Glutamatergic neuron (in vitro differentiated cells): Measurements from ENCODE around the gene KLHL22. TPM values are rescaled to one million over a fixed set of nuclear protein-coding genes. Genes with fewer than 3 reads are reported as not detected.

ENCODE experiments used
- DNase-seq: peaks from one replicate; pipeline ENCODE4 v3.0.0; 2022
- H3K27ac Mint-ChIP-seq: one replicate; pipeline ENCODE4 v1.8.0; 2020; ENCODE audit warnings: mild to moderate bottlenecking, mixed read lengths, inconsistent platforms; ENCODE audit not compliant: unreplicated experiment
- H3K27me3 Mint-ChIP-seq: one replicate; pipeline ENCODE4 v1.8.0; 2020; ENCODE audit warnings: mild to moderate bottlenecking, moderate library complexity, mixed read lengths, inconsistent platforms; ENCODE audit not compliant: unreplicated experiment
- H3K36me3 Mint-ChIP-seq: one replicate; pipeline ENCODE4 v1.8.0; 2020; ENCODE audit warnings: mild to moderate bottlenecking, mixed read lengths, inconsistent platforms; ENCODE audit not compliant: unreplicated experiment
- H3K4me1 Mint-ChIP-seq: one replicate; pipeline ENCODE4 v1.8.0; 2020; ENCODE audit warnings: mild to moderate bottlenecking, low read depth, mixed read lengths, inconsistent platforms; ENCODE audit not compliant: unreplicated experiment
- H3K4me3 Mint-ChIP-seq: one replicate; pipeline ENCODE4 v1.8.0; 2020; ENCODE audit warnings: mild to moderate bottlenecking, mixed read lengths, inconsistent platforms; ENCODE audit not compliant: unreplicated experiment
- H3K9me3 Mint-ChIP-seq: one replicate; pipeline ENCODE4 v1.8.0; 2020; ENCODE audit warnings: mild to moderate bottlenecking, moderate library complexity, mixed read lengths, inconsistent platforms; ENCODE audit not compliant: unreplicated experiment
- total RNA-seq: library from RNA; stranded (reverse); fragmentation: NEBNext Ultra II Directional; extraction: Animal tissue kit (Norgen Biotek cat#: 25700); gene quantifications from one replicate; pipeline ENCODE4 v1.2.1, GENCODE V29; 2021; ENCODE audit not compliant: unreplicated experiment
- TF ChIP-seq, protein P1 (sequence below): fragments of 200-600 bp; sonication (generic); IDR thresholded peaks from one replicate; pipeline ENCODE4 v1.5.0; 2021; ENCODE audit not compliant: partially characterized antibody, unreplicated experiment

KLHL22 gene
- total RNA-seq, 1 donor from 2014 or later: 20.2 TPM

DNA sequence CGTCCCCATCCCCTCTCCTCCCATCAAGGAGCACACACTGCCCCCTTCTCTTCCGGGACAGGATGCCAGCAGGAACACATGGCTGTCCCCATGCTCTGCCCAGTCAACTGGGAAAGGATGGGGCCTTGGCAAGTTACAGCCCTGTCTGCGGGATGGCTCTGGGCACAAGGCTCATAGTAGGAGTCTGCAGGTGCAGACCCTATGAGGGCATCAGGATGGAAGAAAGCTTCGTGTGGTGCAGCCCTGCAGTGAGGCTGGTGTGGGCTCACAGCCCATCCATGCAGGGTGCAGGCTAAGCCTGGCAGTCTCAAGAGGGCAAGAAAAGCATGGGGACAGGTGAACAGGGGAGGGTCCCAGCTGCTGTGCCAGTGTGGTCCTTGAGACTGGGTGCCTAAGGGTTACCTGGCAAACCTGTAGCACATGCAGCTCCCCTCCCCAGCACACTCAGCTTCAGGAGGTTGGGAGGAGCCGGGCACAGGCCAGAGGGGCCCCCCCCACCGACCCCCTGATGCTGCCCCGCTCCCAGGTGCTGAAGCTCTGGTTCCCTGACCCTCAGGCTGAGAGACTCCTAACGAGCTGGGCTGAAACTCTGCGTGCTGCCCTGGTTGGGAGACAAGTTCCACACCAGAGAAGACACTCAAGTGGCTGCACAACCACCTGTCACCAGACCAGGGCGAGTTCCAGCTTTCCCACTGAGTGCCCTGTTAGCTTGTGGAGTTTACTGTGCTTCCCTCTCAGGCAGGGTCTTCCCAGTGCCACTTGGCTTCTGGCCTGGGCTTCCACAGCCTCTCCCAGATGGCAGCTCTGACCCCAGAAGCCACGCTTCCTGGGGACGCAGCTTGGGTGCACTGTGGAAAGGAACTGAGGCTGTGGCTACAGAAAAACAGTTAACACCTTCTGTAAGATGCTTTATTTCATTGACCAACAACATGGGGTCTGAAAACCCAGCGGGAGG, 54.7 kb downstream of the KLHL22 start:
- no peak overlapping the region for H3K27ac Mint-ChIP-seq
- peaks cover 13% of the 10 kb centered on the region for H3K27me3 Mint-ChIP-seq
- peaks cover 6% of the 10 kb centered on the region for H3K9me3 Mint-ChIP-seq
- DNase-seq: no peak
- peaks cover 5% of the 10 kb centered on the region for H3K4me1 Mint-ChIP-seq
- TF ChIP-seq, protein P1, sequence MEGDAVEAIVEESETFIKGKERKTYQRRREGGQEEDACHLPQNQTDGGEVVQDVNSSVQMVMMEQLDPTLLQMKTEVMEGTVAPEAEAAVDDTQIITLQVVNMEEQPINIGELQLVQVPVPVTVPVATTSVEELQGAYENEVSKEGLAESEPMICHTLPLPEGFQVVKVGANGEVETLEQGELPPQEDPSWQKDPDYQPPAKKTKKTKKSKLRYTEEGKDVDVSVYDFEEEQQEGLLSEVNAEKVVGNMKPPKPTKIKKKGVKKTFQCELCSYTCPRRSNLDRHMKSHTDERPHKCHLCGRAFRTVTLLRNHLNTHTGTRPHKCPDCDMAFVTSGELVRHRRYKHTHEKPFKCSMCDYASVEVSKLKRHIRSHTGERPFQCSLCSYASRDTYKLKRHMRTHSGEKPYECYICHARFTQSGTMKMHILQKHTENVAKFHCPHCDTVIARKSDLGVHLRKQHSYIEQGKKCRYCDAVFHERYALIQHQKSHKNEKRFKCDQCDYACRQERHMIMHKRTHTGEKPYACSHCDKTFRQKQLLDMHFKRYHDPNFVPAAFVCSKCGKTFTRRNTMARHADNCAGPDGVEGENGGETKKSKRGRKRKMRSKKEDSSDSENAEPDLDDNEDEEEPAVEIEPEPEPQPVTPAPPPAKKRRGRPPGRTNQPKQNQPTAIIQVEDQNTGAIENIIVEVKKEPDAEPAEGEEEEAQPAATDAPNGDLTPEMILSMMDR: no peak
- H3K4me3 Mint-ChIP-seq: no peak overlapping the region
- no peaks in the 10 kb centered on the region for H3K36me3 Mint-ChIP-seq

GRCh38 chr22:20439928-20440575, 55.5 kb downstream of the KLHL22 start:
- Mint-ChIP-seq H3K9me3 (peaks cover 6% of the 10 kb centered on the region), H3K4me3 (no peak overlapping the region), H3K36me3 (no peaks in the 10 kb centered on the region), H3K27ac (no peak overlapping the region), H3K4me1 (peaks cover 10% of the 10 kb centered on the region), H3K27me3 (peaks cover 14% of the 10 kb centered on the region)
- TF ChIP-seq, protein P1: no peak
- DNase-seq: no peak

DNA sequence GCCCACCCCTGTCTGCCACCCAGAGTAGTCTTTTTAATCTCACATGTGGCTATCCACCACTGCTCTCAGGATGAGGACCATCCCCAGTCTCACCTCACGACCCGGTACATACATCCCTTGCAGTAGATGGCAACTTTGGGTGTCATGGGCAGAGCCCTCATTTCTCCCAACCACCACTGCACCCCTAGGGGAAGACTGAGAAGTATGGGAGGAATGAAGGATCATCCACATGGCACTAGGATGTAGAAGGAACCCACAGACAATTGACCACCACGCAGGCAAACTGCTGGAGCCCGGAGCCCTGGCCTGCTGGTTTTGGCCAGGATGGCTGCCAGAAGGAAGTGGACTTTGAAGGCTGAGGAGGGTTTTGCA, 56.1 kb downstream of the KLHL22 start:
- no peak for DNase-seq
- Mint-ChIP-seq H3K4me3 (peak overlapping the region; percentile 8), H3K36me3 (no peaks in the 10 kb centered on the region), H3K9me3 (peaks cover 6% of the 10 kb centered on the region), H3K4me1 (peaks cover 10% of the 10 kb centered on the region), H3K27me3 (peaks cover 18% of the 10 kb centered on the region), H3K27ac (no peak overlapping the region)
- TF ChIP-seq, protein P1: no peak

- peaks cover 20% of the 10 kb centered on the region for H3K27me3 Mint-ChIP-seq
- no peak overlapping the region for H3K27ac Mint-ChIP-seq
- no peak for DNase-seq
- peak overlapping the region; percentile 70 for H3K4me3 Mint-ChIP-seq
- H3K36me3 Mint-ChIP-seq: no peaks in the 10 kb centered on the region
- peaks cover 10% of the 10 kb centered on the region for H3K4me1 Mint-ChIP-seq
- peaks cover 6% of the 10 kb centered on the region for H3K9me3 Mint-ChIP-seq
- TF ChIP-seq, protein P1: no peak
These were observed 56.7 kb downstream of the KLHL22 start for GRCh38 chr22:20438678-20439492.
